ENCODE data around the gene RAPGEF6. TPM values are rescaled to one million over a fixed set of nuclear protein-coding genes. Genes with fewer than 3 reads are reported as not detected.

RAPGEF6 gene
- total RNA-seq, 1 experiment from 2014 or later, result 26.1 TPM

GRCh38 chr5:131379723-131380122 is 255.3 kb downstream of the RAPGEF6 start:
- no peak for TF ChIP-seq EZH2 (IDR thresholded peaks at IDR 0.05; ENCODE audit: borderline replicate concordance, low read depth, low read length, poor library complexity, severe bottlenecking)
- Histone ChIP-seq H3K36me3 (ENCODE audit: insufficient read depth, low read length, poor library complexity, severe bottlenecking) (no peaks in the 10 kb centered on the region), H3K9me3 (ENCODE audit: low read depth, low read length, poor library complexity, severe bottlenecking) (no peaks in the 10 kb centered on the region), H3K27me3 (replicated peaks; ENCODE audit: insufficient read depth, low read depth, low read length, poor library complexity) (no peaks in the 10 kb centered on the region), H3K4me3 (ENCODE audit: low read depth, low read length, poor library complexity, severe bottlenecking) (no peak overlapping the region), H3K4me1 (ENCODE audit: insufficient read depth, low read length, poor library complexity, severe bottlenecking) (peaks cover 44% of the 10 kb centered on the region), H3K27ac (ENCODE audit: low read depth, low read length, poor library complexity, severe bottlenecking) (peak overlapping the region; percentile 55)
- ChIA-PET POLR2A (ENCODE audit: low non-redundant PET) (no interaction called here), CTCF (no interaction called here)
- DNase-seq (ENCODE audit: low spot score), result peak; percentile 58
- BruUV-seq (replicated peaks), result no TSS peak
- intact Hi-C loops (cut with micrococcal nuclease; ENCODE audit: unreplicated experiment), result no loop called here

DNA sequence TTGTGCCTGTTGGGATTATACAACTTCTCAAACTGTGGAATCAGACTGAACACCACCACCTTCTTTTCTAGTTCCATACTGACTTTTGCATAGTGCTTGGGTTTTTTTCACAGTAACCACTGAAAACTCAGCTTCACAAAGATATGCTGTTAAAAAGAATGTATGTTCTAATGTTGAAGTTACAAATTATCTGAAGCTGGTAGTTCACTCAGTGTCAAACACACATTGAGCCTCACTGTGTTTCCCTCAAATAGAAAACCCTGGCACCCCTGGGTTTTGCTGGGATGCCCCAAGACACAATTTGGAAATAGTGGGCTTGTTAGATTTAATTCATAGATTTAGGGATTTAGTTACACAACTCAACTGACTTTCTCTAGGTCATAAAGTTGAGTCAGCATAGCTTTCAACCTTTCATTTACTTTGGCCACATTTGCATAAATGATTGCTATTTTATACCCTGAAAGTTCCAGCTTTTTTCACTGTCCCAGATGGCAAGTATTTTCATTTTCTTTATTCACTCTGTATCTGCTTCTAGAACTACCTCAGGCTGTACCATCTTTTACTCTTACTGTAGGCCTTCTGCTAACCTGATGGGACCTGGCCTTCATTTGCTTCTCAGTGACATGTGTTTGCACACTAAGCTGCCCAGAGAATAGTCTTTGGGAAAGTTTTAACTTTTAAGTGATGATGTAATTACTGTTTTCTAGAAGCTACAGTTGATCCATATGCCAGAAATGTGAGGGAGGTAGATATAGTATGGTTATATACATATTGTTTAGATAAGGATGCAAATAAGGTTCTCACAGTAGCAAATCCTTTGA is 256.1 kb downstream of the RAPGEF6 start:
- intact Hi-C loops (cut with micrococcal nuclease; ENCODE audit: unreplicated experiment), result no loop called here
- no peak for DNase-seq (ENCODE audit: low spot score)
- POLR2A ChIA-PET (ENCODE audit: low non-redundant PET), result no interaction called here

DNA sequence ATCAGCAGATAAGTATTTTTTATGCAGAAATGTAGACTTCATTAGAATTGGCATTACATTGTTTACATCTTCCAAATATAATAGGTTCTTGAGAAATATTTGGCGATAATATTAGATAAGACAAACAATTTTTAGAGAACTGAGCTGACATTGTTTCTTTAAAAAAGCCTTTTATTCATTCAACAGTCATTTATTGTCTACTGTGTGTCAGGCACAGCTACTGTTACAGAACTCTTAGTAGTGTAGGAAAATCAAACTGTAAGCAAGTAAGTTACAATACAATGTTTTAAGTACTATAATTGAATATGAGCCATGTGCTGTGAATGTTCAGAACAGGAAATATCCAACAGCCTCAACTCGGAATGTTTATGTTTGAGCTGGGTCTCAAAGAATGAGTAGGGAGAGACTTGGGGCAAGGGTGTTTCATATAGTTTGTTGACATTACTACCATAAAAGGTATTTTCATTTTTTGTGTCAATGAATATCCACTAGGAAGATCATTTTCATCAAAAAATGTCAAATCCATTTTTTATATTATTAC is 257.2 kb downstream of the RAPGEF6 start:
- Histone ChIP-seq H3K9me3 (ENCODE audit: low read depth, low read length, poor library complexity, severe bottlenecking) (no peaks in the 10 kb centered on the region), H3K4me3 (ENCODE audit: low read depth, low read length, poor library complexity, severe bottlenecking) (no peak overlapping the region), H3K27ac (ENCODE audit: low read depth, low read length, poor library complexity, severe bottlenecking) (peak overlapping the region; percentile 25), H3K27me3 (replicated peaks; ENCODE audit: insufficient read depth, low read depth, low read length, poor library complexity) (no peaks in the 10 kb centered on the region), H3K36me3 (ENCODE audit: insufficient read depth, low read length, poor library complexity, severe bottlenecking) (no peaks in the 10 kb centered on the region), H3K4me1 (ENCODE audit: insufficient read depth, low read length, poor library complexity, severe bottlenecking) (peaks cover 43% of the 10 kb centered on the region)
- BruUV-seq (replicated peaks), result no TSS peak
- no peak for TF ChIP-seq EZH2 (IDR thresholded peaks at IDR 0.05; ENCODE audit: borderline replicate concordance, low read depth, low read length, poor library complexity, severe bottlenecking)
- TF ChIP-seq, protein P1, sequence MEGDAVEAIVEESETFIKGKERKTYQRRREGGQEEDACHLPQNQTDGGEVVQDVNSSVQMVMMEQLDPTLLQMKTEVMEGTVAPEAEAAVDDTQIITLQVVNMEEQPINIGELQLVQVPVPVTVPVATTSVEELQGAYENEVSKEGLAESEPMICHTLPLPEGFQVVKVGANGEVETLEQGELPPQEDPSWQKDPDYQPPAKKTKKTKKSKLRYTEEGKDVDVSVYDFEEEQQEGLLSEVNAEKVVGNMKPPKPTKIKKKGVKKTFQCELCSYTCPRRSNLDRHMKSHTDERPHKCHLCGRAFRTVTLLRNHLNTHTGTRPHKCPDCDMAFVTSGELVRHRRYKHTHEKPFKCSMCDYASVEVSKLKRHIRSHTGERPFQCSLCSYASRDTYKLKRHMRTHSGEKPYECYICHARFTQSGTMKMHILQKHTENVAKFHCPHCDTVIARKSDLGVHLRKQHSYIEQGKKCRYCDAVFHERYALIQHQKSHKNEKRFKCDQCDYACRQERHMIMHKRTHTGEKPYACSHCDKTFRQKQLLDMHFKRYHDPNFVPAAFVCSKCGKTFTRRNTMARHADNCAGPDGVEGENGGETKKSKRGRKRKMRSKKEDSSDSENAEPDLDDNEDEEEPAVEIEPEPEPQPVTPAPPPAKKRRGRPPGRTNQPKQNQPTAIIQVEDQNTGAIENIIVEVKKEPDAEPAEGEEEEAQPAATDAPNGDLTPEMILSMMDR (conservative IDR thresholded peaks at IDR 0.05; ENCODE audit: low read depth, low read length), result no peak
- ChIA-PET POLR2A (ENCODE audit: low non-redundant PET) (no interaction called here), CTCF (no interaction called here)
- intact Hi-C loops (cut with micrococcal nuclease; ENCODE audit: unreplicated experiment), result no loop called here
- DNase-seq (ENCODE audit: low spot score), result peak; percentile 22

More for the DNA sequence above, 256.1 kb downstream of the RAPGEF6 start:
- no peaks in the 10 kb centered on the region for H3K27me3 ChIP-seq (replicated peaks; ENCODE audit: insufficient read depth, low read depth, low read length, poor library complexity)
- no peak overlapping the region for H3K4me3 ChIP-seq (ENCODE audit: low read depth, low read length, poor library complexity, severe bottlenecking)
- no peaks in the 10 kb centered on the region for H3K36me3 ChIP-seq (ENCODE audit: insufficient read depth, low read length, poor library complexity, severe bottlenecking)
- peaks cover 44% of the 10 kb centered on the region for H3K4me1 ChIP-seq (ENCODE audit: insufficient read depth, low read length, poor library complexity, severe bottlenecking)
- no peaks in the 10 kb centered on the region for H3K9me3 ChIP-seq (ENCODE audit: low read depth, low read length, poor library complexity, severe bottlenecking)
- TF ChIP-seq, protein P1 (conservative IDR thresholded peaks at IDR 0.05; ENCODE audit: low read depth, low read length), result no peak
- no peak for TF ChIP-seq EZH2 (IDR thresholded peaks at IDR 0.05; ENCODE audit: borderline replicate concordance, low read depth, low read length, poor library complexity, severe bottlenecking)
- no TSS peak for BruUV-seq (replicated peaks)
- H3K27ac ChIP-seq (ENCODE audit: low read depth, low read length, poor library complexity, severe bottlenecking), result peak overlapping the region; percentile 55
- CTCF ChIA-PET, result no interaction called here

Data from A673 (cell line).